Nephron (organoid): ENCODE data around the gene NUDT22.

Experiments used
- H3K27ac Mint-ChIP-seq, 3 experiments: 2 replicates each; pipeline ENCODE4 v1.8.0; 2020; ENCODE audit warnings: mixed read lengths in 3 of 3, mild to moderate bottlenecking in 2 of 3, moderate library complexity in 1 of 3
- H3K27me3 Mint-ChIP-seq: 2 replicates; pipeline ENCODE4 v1.8.0; 2021; ENCODE audit warnings: low read depth, mild to moderate bottlenecking, moderate library complexity, mixed read lengths
- H3K36me3 Mint-ChIP-seq: 2 replicates; pipeline ENCODE4 v1.8.0; 2020; ENCODE audit warnings: low read depth, mixed read lengths
- H3K4me1 Mint-ChIP-seq: 2 replicates; pipeline ENCODE4 v1.8.0; 2020; ENCODE audit warnings: mixed read lengths
- H3K4me3 Mint-ChIP-seq, 3 experiments: 2 replicates each; pipeline ENCODE4 v1.8.0; 2020; ENCODE audit warnings: mild to moderate bottlenecking in 3 of 3, mixed read lengths in 3 of 3, moderate library complexity in 2 of 3
- H3K9me3 Mint-ChIP-seq: 2 replicates; pipeline ENCODE4 v1.8.0; 2020; ENCODE audit warnings: mixed read lengths
- CTCF ChIP-seq, 3 experiments: fragments of 200-600 bp; sonication (generic); IDR thresholded peaks; one replicate each; pipeline ENCODE4 v1.5.0; 2021; ENCODE audit warnings: antibody characterized with exemption in 3 of 3; ENCODE audit not compliant: unreplicated experiment in 3 of 3

The NUDT22 gene

GRCh38 chr11:64259533-64260067 is 33.5 kb downstream of the NUDT22 start:
- H3K27me3 Mint-ChIP-seq: no peaks in the 10 kb centered on the region

GRCh38 chr11:64260147-64260708 is 34.2 kb downstream of the NUDT22 start:
- H3K36me3 Mint-ChIP-seq: peaks cover 27% of the 10 kb centered on the region
- H3K27ac Mint-ChIP-seq: no peak overlapping the region
- TF ChIP-seq CTCF (IDR thresholded peaks at IDR 0.05; ENCODE audit: unreplicated experiment in 3 of 3): no peak
- no peaks in the 10 kb centered on the region for H3K4me1 Mint-ChIP-seq
- no peak overlapping the region for H3K4me3 Mint-ChIP-seq
- no peaks in the 10 kb centered on the region for H3K9me3 Mint-ChIP-seq
- no peaks in the 10 kb centered on the region for H3K27me3 Mint-ChIP-seq

More at GRCh38 chr11:64259533-64260067, 33.5 kb downstream of the NUDT22 start:
- H3K4me1 Mint-ChIP-seq: no peaks in the 10 kb centered on the region
- no peak for TF ChIP-seq CTCF (IDR thresholded peaks at IDR 0.05; ENCODE audit: unreplicated experiment in 3 of 3)
- H3K4me3 Mint-ChIP-seq: no peak overlapping the region
- H3K27ac Mint-ChIP-seq: no peak overlapping the region
- peaks cover 27% of the 10 kb centered on the region for H3K36me3 Mint-ChIP-seq
- no peaks in the 10 kb centered on the region for H3K9me3 Mint-ChIP-seq

- Mint-ChIP-seq H3K27ac (no peak overlapping the region), H3K27me3 (no peaks in the 10 kb centered on the region), H3K36me3 (peaks cover 27% of the 10 kb centered on the region)
Measured at GRCh38 chr11:64261556-64262080, 35.5 kb downstream of the NUDT22 start.

GRCh38 chr11:64262271-64263002 is 36.4 kb downstream of the NUDT22 start:
- TF ChIP-seq CTCF (IDR thresholded peaks at IDR 0.05; ENCODE audit: unreplicated experiment in 3 of 3): no peak
- no peaks in the 10 kb centered on the region for H3K4me1 Mint-ChIP-seq

More at GRCh38 chr11:64261556-64262080, 35.5 kb downstream of the NUDT22 start:
- TF ChIP-seq CTCF (IDR thresholded peaks at IDR 0.05; ENCODE audit: unreplicated experiment in 3 of 3): no peak
- Mint-ChIP-seq H3K4me1 (no peaks in the 10 kb centered on the region), H3K4me3 (no peak overlapping the region), H3K9me3 (no peaks in the 10 kb centered on the region)

GRCh38 chr11:64263021-64263946 is 37.2 kb downstream of the NUDT22 start:
- no peak for TF ChIP-seq CTCF (IDR thresholded peaks at IDR 0.05; ENCODE audit: unreplicated experiment in 3 of 3)
- Mint-ChIP-seq H3K27ac (no peak overlapping the region), H3K4me1 (no peaks in the 10 kb centered on the region), H3K27me3 (no peaks in the 10 kb centered on the region), H3K36me3 (peaks cover 19% of the 10 kb centered on the region), H3K9me3 (no peaks in the 10 kb centered on the region), H3K4me3 (no peak overlapping the region)

More at GRCh38 chr11:64262271-64263002, 36.4 kb downstream of the NUDT22 start:
- Mint-ChIP-seq H3K27ac (no peak overlapping the region), H3K4me3 (no peak overlapping the region), H3K27me3 (no peaks in the 10 kb centered on the region), H3K9me3 (no peaks in the 10 kb centered on the region), H3K36me3 (peaks cover 26% of the 10 kb centered on the region)
